ENCODE measurements around the gene SMAGP. TPM values are rescaled to one million over a fixed set of nuclear protein-coding genes. Genes with fewer than 3 reads are reported as not detected.

Gene SMAGP
- total RNA-seq, 6 experiments from 2014 or later: 30.0 to 43.5 (median 32.5) TPM

DNA sequence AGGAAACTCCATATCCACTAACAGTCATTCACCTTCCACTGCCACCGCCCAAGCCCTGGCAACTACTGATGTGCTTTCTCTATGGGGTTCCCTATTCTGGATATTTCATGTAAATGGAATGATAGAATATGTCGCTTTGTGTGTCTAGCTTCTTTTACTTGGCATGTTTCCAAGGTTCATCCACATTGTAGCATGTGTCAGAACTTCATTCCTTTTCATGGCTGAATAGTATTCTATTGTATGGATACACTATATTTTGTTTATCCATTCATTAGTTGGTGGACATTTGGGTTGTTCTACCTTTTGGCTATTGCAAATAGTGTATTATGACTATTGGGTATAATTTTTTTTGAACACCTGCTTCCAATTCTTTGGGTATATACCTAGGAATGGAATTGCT, 61.0 kb downstream of the SMAGP start:
- H3K9me3 Mint-ChIP-seq: peaks cover 4% of the 10 kb centered on the region; the same call in 1 of the 2 replicates
- H3K36me3 Mint-ChIP-seq (ENCODE audit: low read depth): 0 out of 2 replicates have a peak, but pooled peaks cover 6% of the 10 kb centered on the region
- TF ChIP-seq, protein P1, sequence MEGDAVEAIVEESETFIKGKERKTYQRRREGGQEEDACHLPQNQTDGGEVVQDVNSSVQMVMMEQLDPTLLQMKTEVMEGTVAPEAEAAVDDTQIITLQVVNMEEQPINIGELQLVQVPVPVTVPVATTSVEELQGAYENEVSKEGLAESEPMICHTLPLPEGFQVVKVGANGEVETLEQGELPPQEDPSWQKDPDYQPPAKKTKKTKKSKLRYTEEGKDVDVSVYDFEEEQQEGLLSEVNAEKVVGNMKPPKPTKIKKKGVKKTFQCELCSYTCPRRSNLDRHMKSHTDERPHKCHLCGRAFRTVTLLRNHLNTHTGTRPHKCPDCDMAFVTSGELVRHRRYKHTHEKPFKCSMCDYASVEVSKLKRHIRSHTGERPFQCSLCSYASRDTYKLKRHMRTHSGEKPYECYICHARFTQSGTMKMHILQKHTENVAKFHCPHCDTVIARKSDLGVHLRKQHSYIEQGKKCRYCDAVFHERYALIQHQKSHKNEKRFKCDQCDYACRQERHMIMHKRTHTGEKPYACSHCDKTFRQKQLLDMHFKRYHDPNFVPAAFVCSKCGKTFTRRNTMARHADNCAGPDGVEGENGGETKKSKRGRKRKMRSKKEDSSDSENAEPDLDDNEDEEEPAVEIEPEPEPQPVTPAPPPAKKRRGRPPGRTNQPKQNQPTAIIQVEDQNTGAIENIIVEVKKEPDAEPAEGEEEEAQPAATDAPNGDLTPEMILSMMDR (IDR thresholded peaks at IDR 0.05): no peak
- H3K27ac Mint-ChIP-seq: no peak overlapping the region
- H3K4me3 Mint-ChIP-seq: no peak overlapping the region
- H3K4me1 Mint-ChIP-seq (ENCODE audit: low read depth): peaks cover 10% of the 10 kb centered on the region
- DNase-seq: no peak
- peaks cover under 1% of the 10 kb centered on the region for H3K27me3 Mint-ChIP-seq (ENCODE audit: insufficient read depth)

DNA sequence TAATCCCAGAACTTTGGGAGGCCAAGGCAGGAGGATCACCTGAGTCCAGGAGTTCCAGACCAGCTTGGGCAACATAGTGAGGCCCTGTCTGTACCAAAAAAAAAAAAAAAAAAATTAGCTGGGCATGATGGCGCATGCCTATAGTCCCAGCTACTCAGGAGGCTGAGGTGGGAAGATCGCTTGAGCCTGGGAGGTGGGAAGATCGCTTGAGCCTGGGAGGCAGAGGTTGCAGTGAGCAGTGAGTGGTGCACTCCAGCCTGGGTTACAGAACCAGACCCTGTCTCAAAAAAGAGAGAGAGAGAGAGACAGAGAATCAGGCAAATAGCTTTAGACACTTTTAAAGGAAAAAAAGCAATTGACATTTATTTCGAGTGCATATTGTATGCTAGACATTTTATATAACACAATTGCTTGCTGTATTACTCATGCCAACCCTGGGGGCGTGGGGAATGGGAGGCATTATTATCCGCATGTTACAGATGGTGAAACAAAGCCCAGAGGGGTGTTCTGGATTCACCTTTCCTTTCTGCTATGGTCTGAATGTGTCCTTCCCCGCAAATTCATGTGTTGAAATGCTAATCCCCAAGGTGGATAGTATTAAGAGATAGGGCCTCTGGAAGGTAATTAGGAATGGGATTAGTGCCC, 62.1 kb downstream of the SMAGP start:
- 0 out of 2 replicates have a peak, but pooled peaks cover 5% of the 10 kb centered on the region for H3K36me3 Mint-ChIP-seq (ENCODE audit: low read depth)
- TF ChIP-seq, protein P1 (IDR thresholded peaks at IDR 0.05): no peak
- no peak for DNase-seq
- H3K4me1 Mint-ChIP-seq (ENCODE audit: low read depth): peaks cover 8% of the 10 kb centered on the region
- H3K4me3 Mint-ChIP-seq: no peak overlapping the region
- H3K9me3 Mint-ChIP-seq: peaks cover 4% of the 10 kb centered on the region; the same call in 1 of the 2 replicates
- H3K27me3 Mint-ChIP-seq (ENCODE audit: insufficient read depth): no peaks in the 10 kb centered on the region; the same call in 1 of the 2 replicates
- H3K27ac Mint-ChIP-seq: no peak overlapping the region

DNA sequence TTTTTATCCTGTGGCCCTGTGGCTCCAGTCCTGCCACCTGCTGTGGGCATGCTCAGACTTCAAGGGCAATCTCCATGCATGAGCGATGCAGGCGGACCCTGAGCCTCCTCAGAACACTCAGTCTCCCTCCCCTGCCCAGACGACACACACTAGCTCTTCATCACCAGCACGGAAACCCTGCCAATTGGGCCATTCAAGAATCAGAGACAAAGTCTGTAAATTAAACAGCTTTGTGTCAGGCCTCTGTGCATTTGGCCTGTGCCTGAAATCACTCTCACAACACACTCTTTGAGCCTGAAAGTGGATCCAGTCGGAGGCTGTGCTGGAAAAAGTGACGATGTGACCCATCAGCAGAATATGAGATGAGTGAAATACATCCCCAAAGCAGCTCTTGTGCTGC, 64.9 kb downstream of the SMAGP start:
- peaks cover 4% of the 10 kb centered on the region; the same call in 1 of the 2 replicates for H3K9me3 Mint-ChIP-seq

DNA sequence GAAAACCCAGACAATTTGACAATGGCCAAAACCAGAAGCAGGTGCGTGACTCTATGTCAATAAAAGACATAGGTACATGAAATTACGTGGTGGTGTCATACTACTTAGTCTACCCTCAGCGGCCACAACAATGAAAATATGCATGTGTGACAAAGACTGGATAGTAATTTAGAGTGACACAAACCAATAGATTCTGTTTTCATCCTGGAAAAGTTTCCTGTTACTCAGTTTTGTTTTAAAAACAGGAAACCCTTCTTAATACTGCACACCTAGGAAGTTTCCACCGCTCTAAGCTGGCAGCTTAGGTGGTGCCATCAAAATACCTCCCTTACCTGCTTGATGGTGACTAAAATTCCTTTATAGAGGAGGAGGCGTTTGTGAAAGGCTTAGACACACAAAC, 67.5 kb downstream of the SMAGP start:
- H3K36me3 Mint-ChIP-seq (ENCODE audit: low read depth): 0 out of 2 replicates have a peak, but pooled peaks cover 5% of the 10 kb centered on the region
- H3K27ac Mint-ChIP-seq: no peak overlapping the region
- no peak for DNase-seq
- TF ChIP-seq, protein P1 (IDR thresholded peaks at IDR 0.05): no peak
- H3K4me1 Mint-ChIP-seq (ENCODE audit: low read depth): peaks cover 8% of the 10 kb centered on the region
- H3K27me3 Mint-ChIP-seq (ENCODE audit: insufficient read depth): peaks cover 2% of the 10 kb centered on the region
- H3K4me3 Mint-ChIP-seq: no peak overlapping the region
- H3K9me3 Mint-ChIP-seq: peaks cover 4% of the 10 kb centered on the region; the same call in 1 of the 2 replicates

More for the DNA sequence above, 64.9 kb downstream of the SMAGP start:
- no peak for DNase-seq
- Mint-ChIP-seq H3K4me1 (ENCODE audit: low read depth) (peaks cover 8% of the 10 kb centered on the region), H3K4me3 (no peak overlapping the region), H3K27ac (no peak overlapping the region), H3K36me3 (ENCODE audit: low read depth) (0 out of 2 replicates have a peak, but pooled peaks cover 5% of the 10 kb centered on the region), H3K27me3 (ENCODE audit: insufficient read depth) (no peaks in the 10 kb centered on the region; the same call in 1 of the 2 replicates)
- TF ChIP-seq, protein P1 (IDR thresholded peaks at IDR 0.05): no peak

DNA sequence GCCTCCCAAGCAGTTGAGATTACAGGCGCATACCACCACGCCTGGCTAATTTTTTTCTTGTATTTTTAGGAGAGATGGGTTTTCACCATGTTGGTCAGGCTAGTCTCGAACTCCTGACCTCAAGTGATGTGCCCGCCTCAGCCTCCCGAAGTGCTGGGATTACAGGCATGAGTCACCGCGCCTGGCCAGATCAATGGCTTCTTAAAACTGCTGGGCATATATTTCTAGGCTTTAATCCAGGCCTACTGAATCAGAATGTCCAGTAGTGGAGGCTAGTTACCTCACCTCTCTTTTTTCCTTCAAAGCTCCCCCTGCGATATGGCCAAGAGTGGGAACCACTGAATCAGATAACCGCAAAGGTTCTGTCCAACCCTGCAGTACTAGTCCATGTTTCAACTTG, 69.4 kb downstream of the SMAGP start:
- DNase-seq: no peak
- no peak overlapping the region for H3K27ac Mint-ChIP-seq
- H3K4me3 Mint-ChIP-seq: no peak overlapping the region
- 0 out of 2 replicates have a peak, but pooled peaks cover 5% of the 10 kb centered on the region for H3K36me3 Mint-ChIP-seq (ENCODE audit: low read depth)
- H3K9me3 Mint-ChIP-seq: peaks cover 4% of the 10 kb centered on the region; the same call in 1 of the 2 replicates
- peaks cover 8% of the 10 kb centered on the region for H3K4me1 Mint-ChIP-seq (ENCODE audit: low read depth)
- peaks cover 2% of the 10 kb centered on the region for H3K27me3 Mint-ChIP-seq (ENCODE audit: insufficient read depth)
- TF ChIP-seq, protein P1 (IDR thresholded peaks at IDR 0.05): no peak

Measured in HFFc6 (cell line).